Heart right ventricle (tissue), 16 donors: Measurements from ENCODE around the gene DTNBP1. TPM values are rescaled to one million over a fixed set of nuclear protein-coding genes. Genes with fewer than 3 reads are reported as not detected.

Experiments used
- ATAC-seq, 8 donors: fragments of 200-7000 bp; cut with Tn5 transposase; one replicate each; pipeline ENCODE4 v1.9.1; 2020; ENCODE audit warnings: mild to moderate bottlenecking in 8 of 8, moderate library complexity in 8 of 8, moderate number of reproducible peaks in 1 of 8
- DNase-seq, 2 donors: peaks; one replicate each; pipeline ENCODE4 v3.0.0-alpha.2; 2020
- H3K27ac ChIP-seq, 10 donors: fragments of 200-600 bp; sonication (generic) in 2 of 10; one replicate each; pipeline versions ENCODE4 v1.5.0 to v1.8.0; 2020 to 2022; ENCODE audit warnings: mild to moderate bottlenecking in 3 of 10
- H3K27me3 ChIP-seq, 7 donors: fragments of 200-600 bp; one replicate each; pipeline ENCODE4 v1.8.0; 2021 to 2022; ENCODE audit warnings: mild to moderate bottlenecking in 2 of 7
- H3K36me3 ChIP-seq, 9 donors: fragments of 200-600 bp; sonication (generic) in 1 of 9; one replicate each; pipeline versions ENCODE4 v1.5.0 to v1.8.0; 2020 to 2022; ENCODE audit warnings: mild to moderate bottlenecking in 2 of 9
- H3K4me1 ChIP-seq, 9 donors: fragments of 200-600 bp; sonication (generic) in 1 of 9; one replicate each; pipeline versions ENCODE4 v1.5.0 to v1.8.0; 2020 to 2022; ENCODE audit warnings: mild to moderate bottlenecking in 4 of 9
- H3K4me3 ChIP-seq, 10 donors: fragments of 200-600 bp; sonication (generic) in 2 of 10; one replicate each; pipeline versions ENCODE4 v1.5.0 to v1.8.0; 2020 to 2022; ENCODE audit warnings: mild to moderate bottlenecking in 7 of 10, moderate library complexity in 2 of 10
- H3K9me3 ChIP-seq, 11 donors: fragments of 200-600 bp in 10 of 11; sonication (generic) in 2 of 11; one replicate each; pipeline versions ENCODE4 v1.5.0 to v1.8.0; 2013 to 2022; ENCODE audit warnings: mild to moderate bottlenecking in 2 of 11, control low read depth in 1 of 11, moderate library complexity in 1 of 11
- WGBS, 2 donors: extraction: QIAGEN DNeasy Blood & Tissue Kit; methylation state at CpG; one replicate each; pipeline ENCODE4 v1.1.7; 2013; ENCODE audit warnings: inconsistent platforms in 1 of 2; 5-methylcytosine and 5-hydroxymethylcytosine counted together
- intact Hi-C, 10 donors: fragments of 100-400 bp; cut with DNase I; formaldehyde crosslinking; loops; one replicate each; pipeline versions ENCODE4 v1.11.1 to v1.14.2; 2022
- polyA plus RNA-seq, 2 donors: library from polyadenylated mRNA; stranded (reverse); fragments of 200-250 nt; gene quantifications; one replicate each; pipeline ENCODE4 v1.2.3, GENCODE V29; 2013
- total RNA-seq, 10 donors: library from RNA; stranded (reverse); fragmentation: NEBNext Ultra II Directional in 3 of 10; extraction: Animal tissue kit (Norgen Biotek cat#: 25700) in 3 of 10; gene quantifications; one replicate each; pipeline versions ENCODE4 v1.2.1 to v1.2.4, GENCODE V29; 2021 to 2023
- TF ChIP-seq, protein P1 (sequence below), 9 donors: fragments of 200-600 bp; sonication (generic) in 2 of 9; IDR thresholded peaks; one replicate each; pipeline versions ENCODE4 v1.5.0 to v1.8.0; 2021 to 2022; ENCODE audit warnings: antibody characterized with exemption in 9 of 9, mild to moderate bottlenecking in 5 of 9, moderate library complexity in 1 of 9
- donor health status: Arrhythmogenic right ventricular cardiomyopathy.
- donor health status: ischemic (EF 13 %, LVEDD 7.1; RV severe dilation, severe dysfunction).
- donor health status: healthy with polysubstance abuse.
- donor health status: DM: no; HTN: yes; CAD: no.
- donor health status: DM: no; HTN: no; CAD: no.
- donor health status: ischemic (EF 25% LVEDD 6.9; RV normal size, moderate dysfunction).
- donor health status: ischemic (EF 25% LVEDD 5.7; RV mildly dilated, moderate dysfunction).
- donor health status: healthy.
- donor health status: DM: yes; HTN: yes; CAD: no.
- donor health status: Ischemic cardiomyopathy.
- donor health status: ischemic (EF 35%, LVEDD 5.7; RV mildly dilated, moderate dysfunction).
- donor health status: nonischemic (EF 11% LVEDD 7.7; RV severe dilation, severe dysfunction).
- donor health status: DM: yes; HTN: yes; CAD: no.
- donor health status: PGD.
- donor health status: ischemic (EF 29% LVEDD 5.4; RV normal size, mild dysfunction).
- donor health status: nonischemic (EF 23%, LVEDD 6.1; RV moderate dilation, normal function).

DTNBP1 gene
- total and polyA plus RNA-seq, 12 donors = 5.0 to 27.5 (median 18.4) TPM

DNA sequence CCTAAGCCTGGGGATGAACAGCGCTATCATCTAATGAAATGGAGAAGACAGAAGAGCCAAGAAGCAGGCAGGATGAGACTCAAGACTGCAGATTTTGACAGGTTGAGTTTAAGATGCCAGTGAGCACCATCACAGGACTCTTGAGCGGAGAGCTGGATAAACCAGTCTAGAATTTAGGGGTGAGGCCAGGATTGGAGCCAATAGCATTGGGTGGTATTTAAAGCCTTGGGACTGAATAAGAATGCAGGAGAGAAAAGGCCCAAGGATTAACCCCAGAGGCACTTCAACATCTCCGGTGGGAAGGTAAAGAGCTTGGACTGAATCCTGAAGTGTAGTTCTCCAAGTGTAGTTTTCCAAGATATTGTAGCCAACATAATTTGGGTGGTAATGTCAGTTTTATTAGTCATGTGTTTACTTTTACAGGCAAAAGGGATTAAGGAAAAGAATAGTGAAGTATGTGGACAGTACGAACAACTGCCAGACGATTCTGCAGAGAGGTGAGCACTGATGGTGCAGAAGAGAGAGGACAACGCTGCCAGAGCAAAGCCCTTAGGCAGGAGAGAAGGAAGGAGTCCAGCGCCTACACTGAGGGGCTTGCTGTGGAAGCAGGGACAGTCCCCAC lies 85.2 kb downstream of the DTNBP1 start:
- Histone ChIP-seq H3K27ac (no peak overlapping the region), H3K36me3 (peaks cover 0 to 6% (median 0%) of the 10 kb centered on the region in 9 donors), H3K27me3 (no peaks in the 10 kb centered on the region), H3K4me1 (peaks cover 0 to 23% (median 0%) of the 10 kb centered on the region in 9 donors), H3K9me3 (no peaks in the 10 kb centered on the region), H3K4me3 (no peak overlapping the region)
- TF ChIP-seq, protein P1, sequence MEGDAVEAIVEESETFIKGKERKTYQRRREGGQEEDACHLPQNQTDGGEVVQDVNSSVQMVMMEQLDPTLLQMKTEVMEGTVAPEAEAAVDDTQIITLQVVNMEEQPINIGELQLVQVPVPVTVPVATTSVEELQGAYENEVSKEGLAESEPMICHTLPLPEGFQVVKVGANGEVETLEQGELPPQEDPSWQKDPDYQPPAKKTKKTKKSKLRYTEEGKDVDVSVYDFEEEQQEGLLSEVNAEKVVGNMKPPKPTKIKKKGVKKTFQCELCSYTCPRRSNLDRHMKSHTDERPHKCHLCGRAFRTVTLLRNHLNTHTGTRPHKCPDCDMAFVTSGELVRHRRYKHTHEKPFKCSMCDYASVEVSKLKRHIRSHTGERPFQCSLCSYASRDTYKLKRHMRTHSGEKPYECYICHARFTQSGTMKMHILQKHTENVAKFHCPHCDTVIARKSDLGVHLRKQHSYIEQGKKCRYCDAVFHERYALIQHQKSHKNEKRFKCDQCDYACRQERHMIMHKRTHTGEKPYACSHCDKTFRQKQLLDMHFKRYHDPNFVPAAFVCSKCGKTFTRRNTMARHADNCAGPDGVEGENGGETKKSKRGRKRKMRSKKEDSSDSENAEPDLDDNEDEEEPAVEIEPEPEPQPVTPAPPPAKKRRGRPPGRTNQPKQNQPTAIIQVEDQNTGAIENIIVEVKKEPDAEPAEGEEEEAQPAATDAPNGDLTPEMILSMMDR (IDR thresholded peaks at IDR 0.05) = no peak
- ATAC-seq (no peak), DNase-seq (no peak)
- intact Hi-C loops = no loop called here
- 90 to 93% methylated on average over 7 of the region's 7 CpGs for WGBS, 2 donors

DNA sequence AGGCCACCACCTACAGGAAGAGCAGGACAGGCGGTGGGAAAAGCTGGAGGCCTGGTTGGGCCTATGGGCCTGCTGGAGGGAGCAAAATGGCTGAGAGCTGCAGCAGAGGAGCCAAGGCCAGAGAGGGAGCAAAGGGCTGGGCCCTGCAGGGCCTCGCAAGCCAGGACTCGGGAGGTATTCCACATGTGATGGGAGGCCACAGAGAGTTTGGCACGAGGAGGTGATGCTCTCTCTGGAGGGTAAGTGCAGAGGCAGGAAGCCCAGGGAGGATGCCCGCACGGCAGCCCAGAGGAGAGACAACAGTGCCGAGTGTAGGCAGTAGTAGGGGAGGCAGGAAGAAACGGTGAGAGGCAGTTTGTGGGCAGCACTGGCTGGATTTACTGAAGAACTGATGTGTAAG lies 85.7 kb downstream of the DTNBP1 start:
- intact Hi-C loops = no loop called here
- no peak overlapping the region for H3K27ac ChIP-seq
- no peak for DNase-seq
- H3K4me1 ChIP-seq = peaks cover 0 to 20% (median 0%) of the 10 kb centered on the region in 9 donors
- peaks cover 0 to 6% (median 0%) of the 10 kb centered on the region in 9 donors for H3K36me3 ChIP-seq
- no peaks in the 10 kb centered on the region for H3K27me3 ChIP-seq
- 92 to 95% methylated on average over 8 of the region's 8 CpGs for WGBS, 2 donors
- TF ChIP-seq, protein P1 (IDR thresholded peaks at IDR 0.05) = no peak
- ATAC-seq = no peak
- no peaks in the 10 kb centered on the region for H3K9me3 ChIP-seq
- H3K4me3 ChIP-seq = no peak overlapping the region

DNA sequence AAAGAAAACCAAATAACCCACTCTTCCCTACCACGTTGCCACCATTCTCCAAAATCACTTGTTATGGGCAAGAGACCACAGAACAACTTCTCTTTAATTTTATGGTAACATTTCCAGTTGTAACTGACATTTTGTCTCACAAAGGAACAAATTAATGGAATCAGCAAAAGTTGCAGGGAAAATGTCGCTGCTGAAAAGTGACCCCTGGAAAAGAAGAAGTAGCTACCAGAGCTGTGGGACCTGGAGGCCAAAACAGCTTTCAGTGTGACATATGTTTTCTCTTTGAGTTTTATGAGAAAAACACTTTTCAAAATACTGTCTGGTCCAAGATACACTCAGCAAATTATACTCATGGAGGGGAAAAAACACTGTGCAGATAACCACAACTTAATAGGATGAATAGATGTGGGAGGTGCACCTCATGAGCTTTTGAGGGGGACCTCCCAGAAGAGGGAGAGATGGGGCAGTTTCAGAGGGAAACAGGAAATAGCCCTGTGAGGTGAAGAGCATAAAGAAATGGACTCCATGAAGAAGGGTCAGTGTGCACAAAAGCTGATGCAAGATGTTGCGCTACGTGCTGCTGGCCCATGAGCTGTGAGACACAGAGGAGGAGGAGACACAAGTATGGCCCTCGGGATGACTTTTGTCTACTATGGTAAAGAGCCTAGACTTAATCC lies 87.3 kb downstream of the DTNBP1 start:
- ATAC-seq (no peak), DNase-seq (no peak)
- H3K27me3 ChIP-seq = no peaks in the 10 kb centered on the region
- peaks cover 0 to 6% (median 0%) of the 10 kb centered on the region in 9 donors for H3K36me3 ChIP-seq
- TF ChIP-seq, protein P1 (IDR thresholded peaks at IDR 0.05) = no peak
- intact Hi-C loops = no loop called here
- H3K4me1 ChIP-seq = peaks cover 0 to 15% (median 0%) of the 10 kb centered on the region in 9 donors
- 92 to 94% methylated on average over 5 of the region's 5 CpGs for WGBS, 2 donors
- peaks cover 0 to 5% (median 0%) of the 10 kb centered on the region in 11 donors for H3K9me3 ChIP-seq
- H3K4me3 ChIP-seq = no peak overlapping the region
- peak overlapping the region in 1 of 10 donors; percentile 79 for H3K27ac ChIP-seq

DNA sequence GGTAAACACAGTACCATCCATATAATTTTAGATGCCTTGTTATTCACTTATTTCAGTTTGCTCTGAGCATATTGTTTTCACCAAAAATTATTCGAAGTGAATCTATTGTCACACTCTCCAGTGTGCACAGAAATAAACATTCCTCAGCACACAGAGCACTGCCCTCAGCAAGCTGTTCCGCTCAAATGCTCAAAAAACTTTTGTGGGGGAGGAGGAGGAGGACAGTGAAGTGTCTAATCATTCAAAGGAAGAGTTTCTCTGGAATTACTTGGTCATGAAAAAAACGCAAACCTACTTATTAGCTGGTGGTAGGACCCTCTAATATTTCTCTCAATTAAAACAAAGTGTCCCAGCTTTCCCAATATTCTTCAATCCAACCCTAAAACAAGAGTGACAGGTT lies 88.3 kb downstream of the DTNBP1 start:
- Histone ChIP-seq H3K27me3 (no peaks in the 10 kb centered on the region), H3K4me1 (peaks cover 0 to 21% (median 2%) of the 10 kb centered on the region in 9 donors), H3K4me3 (no peak overlapping the region), H3K27ac (peak overlapping the region in 1 of 10 donors; percentile 79), H3K36me3 (peaks cover 0 to 6% (median 0%) of the 10 kb centered on the region in 9 donors), H3K9me3 (peaks cover 0 to 5% (median 0%) of the 10 kb centered on the region in 11 donors)
- 67 to 70% methylated on average over 3 of the region's 3 CpGs for WGBS, 2 donors
- ATAC-seq (no peak), DNase-seq (no peak)
- TF ChIP-seq, protein P1 (IDR thresholded peaks at IDR 0.05) = no peak
- intact Hi-C loops = no loop called here
